Liver (tissue), 9 donors: ENCODE measurements around the gene CYP24A1. TPM values are rescaled to one million over a fixed set of nuclear protein-coding genes. Genes with fewer than 3 reads are reported as not detected.

Source experiments
- DNase-seq: peaks from one replicate; pipeline ENCODE4 v3.0.0-alpha.2; 2017; ENCODE audit warnings: low spot score
- H3K27ac ChIP-seq, 2 donors: one replicate each; pipeline ENCODE4 v1.7.0; 2013; ENCODE audit warnings: inconsistent platforms in 2 of 2, low read length in 2 of 2, control low read depth in 1 of 2, low read depth in 1 of 2, mild to moderate bottlenecking in 1 of 2
- H3K27me3 ChIP-seq, 4 donors: one replicate each; pipeline versions ENCODE4 v1.6.1 to v1.7.0; 2013; ENCODE audit warnings: low read length in 3 of 4, inconsistent platforms in 1 of 4, mild to moderate bottlenecking in 1 of 4, moderate library complexity in 1 of 4; ENCODE audit not compliant: control insufficient read depth in 4 of 4, insufficient read depth in 4 of 4
- H3K36me3 ChIP-seq, 4 donors: one replicate each; pipeline versions ENCODE4 v1.6.1 to v1.7.0; 2013; ENCODE audit warnings: low read length in 3 of 4, mild to moderate bottlenecking in 3 of 4, low read depth in 1 of 4, moderate library complexity in 1 of 4; ENCODE audit not compliant: control insufficient read depth in 4 of 4, insufficient read depth in 3 of 4
- H3K4me1 ChIP-seq, 4 donors: one replicate each; pipeline versions ENCODE4 v1.6.1 to v1.7.0; 2013; ENCODE audit warnings: low read length in 3 of 4, mild to moderate bottlenecking in 3 of 4, moderate library complexity in 1 of 4; ENCODE audit not compliant: control insufficient read depth in 4 of 4, insufficient read depth in 4 of 4
- H3K4me3 ChIP-seq, 3 donors: one replicate each; pipeline versions ENCODE4 v1.6.1 to v1.7.0; 2013; ENCODE audit warnings: low read length in 3 of 3, control low read depth in 1 of 3, low read depth in 1 of 3, mild to moderate bottlenecking in 1 of 3
- H3K9ac ChIP-seq, 2 donors: one replicate each; pipeline ENCODE4 v1.7.0; 2013; ENCODE audit warnings: low read length in 2 of 2, mild to moderate bottlenecking in 2 of 2, moderate library complexity in 2 of 2, control low read depth in 1 of 2, low read depth in 1 of 2
- H3K9me3 ChIP-seq, 4 donors: one replicate each; pipeline versions ENCODE4 v1.6.1 to v1.7.0; 2013; ENCODE audit warnings: low read length in 3 of 4; ENCODE audit not compliant: control insufficient read depth in 4 of 4
- CTCF ChIP-seq: fragments of 150-350 bp; IDR thresholded peaks from 2 replicates; pipeline ENCODE4 v1.5.1; 2017; ENCODE audit warnings: improper control_type of control experiment, low read depth, low read length; ENCODE audit not compliant: missing input control
- EGR1 ChIP-seq, 2 donors: IDR thresholded peaks; 2 replicates each; pipeline ENCODE4 v1.6.1; 2016 to 2018; ENCODE audit warnings: antibody characterized with exemption in 2 of 2, low read depth in 2 of 2
- FOXA1 ChIP-seq: IDR thresholded peaks from 2 replicates; pipeline ENCODE4 v1.6.1; 2016; ENCODE audit warnings: antibody characterized with exemption
- FOXA2 ChIP-seq: IDR thresholded peaks from 2 replicates; pipeline ENCODE4 v1.6.1; 2016; ENCODE audit warnings: antibody characterized with exemption
- GABPA ChIP-seq, 2 donors: IDR thresholded peaks in 1 of 2; conservative IDR thresholded peaks in 1 of 2; 2 replicates each; pipeline ENCODE4 v1.6.1; 2016; ENCODE audit warnings: antibody characterized with exemption in 2 of 2, mild to moderate bottlenecking in 1 of 2, moderate library complexity in 1 of 2
- HNF4A ChIP-seq, 2 donors: conservative IDR thresholded peaks; 2 replicates each; pipeline ENCODE4 v1.6.1; 2016; ENCODE audit warnings: antibody characterized with exemption in 2 of 2, mild to moderate bottlenecking in 2 of 2
- JUND ChIP-seq, 2 donors: IDR thresholded peaks; 2 replicates each; pipeline ENCODE4 v1.6.1; 2016; ENCODE audit warnings: antibody characterized with exemption in 2 of 2
- MAX ChIP-seq: IDR thresholded peaks from 2 replicates; pipeline ENCODE4 v1.6.1; 2016; ENCODE audit warnings: antibody characterized with exemption
- NR2F2 ChIP-seq: IDR thresholded peaks from 2 replicates; pipeline ENCODE4 v1.6.1; 2016; ENCODE audit warnings: antibody characterized with exemption
- RAD21 ChIP-seq, 2 donors: IDR thresholded peaks; 2 replicates each; pipeline ENCODE4 v1.6.1; 2016; ENCODE audit warnings: antibody characterized with exemption in 2 of 2, mild to moderate bottlenecking in 2 of 2
- REST ChIP-seq: IDR thresholded peaks from 2 replicates; pipeline ENCODE4 v1.6.1; 2016; ENCODE audit warnings: antibody characterized with exemption, mild to moderate bottlenecking
- RXRA ChIP-seq, 2 donors: IDR thresholded peaks; 2 replicates each; pipeline ENCODE4 v1.6.1; 2017 to 2018; ENCODE audit warnings: antibody characterized with exemption in 2 of 2, mild to moderate bottlenecking in 1 of 2
- TAF1 ChIP-seq: conservative IDR thresholded peaks from 2 replicates; pipeline ENCODE4 v1.6.1; 2016; ENCODE audit warnings: antibody characterized with exemption, mild to moderate bottlenecking
- YY1 ChIP-seq: IDR thresholded peaks from 2 replicates; pipeline ENCODE4 v1.6.1; 2016; ENCODE audit warnings: antibody characterized with exemption, mild to moderate bottlenecking
- WGBS: extraction: QIAGEN DNeasy Blood & Tissue Kit; methylation state at CpG from one replicate; pipeline ENCODE4 v1.1.7; 2013; 5-methylcytosine and 5-hydroxymethylcytosine counted together
- polyA plus RNA-seq, 2 donors: library from polyadenylated mRNA; stranded (reverse) in 1 of 2; unstranded in 1 of 2; fragments of 200-250 nt in 1 of 2; fragments of >200 nt in 1 of 2; fragmentation: Nextera tagmentation in 1 of 2; extraction: Ambion mirVana in 1 of 2; gene quantifications; one replicate each; pipeline versions ENCODE4 v1.2.1 to v1.2.3, GENCODE V29; 2013 to 2015
- total RNA-seq, 2 donors: library from RNA; depleted of rRNA; stranded (reverse); fragments of >200 nt; gene quantifications; one replicate each; pipeline ENCODE4 v1.2.3, GENCODE V29; 2014
- donor health status: healthy.
- donor health status: healthy.
- donor health status: healthy.
- donor health status: healthy.
- donor health status: healthy.

CYP24A1 gene
- total and polyA plus RNA-seq, 4 donors, result not detected

- DNase-seq, result no peak
- Histone ChIP-seq H3K9me3 (no peaks in the 10 kb centered on the region), H3K36me3 (no peaks in the 10 kb centered on the region), H3K27me3 (peaks cover 5 to 15% (median 8%) of the 10 kb centered on the region in 4 donors), H3K27ac (no peak overlapping the region), H3K4me3 (no peak overlapping the region), H3K9ac (no peak overlapping the region), H3K4me1 (peaks cover 5 to 22% (median 12%) of the 10 kb centered on the region in 4 donors)
- TF ChIP-seq GABPA (IDR thresholded peaks at IDR 0.05 in 1 of 2, conservative IDR thresholded peaks at IDR 0.05 in 1 of 2) (no peak), YY1 (no peak), EGR1 (IDR thresholded peaks at IDR 0.05; ENCODE audit: low read depth in 2 of 2) (no peak), MAX (no peak), JUND (IDR thresholded peaks at IDR 0.05) (no peak), RAD21 (IDR thresholded peaks at IDR 0.05) (no peak)
- 5% methylated on average over 66 of the region's 66 CpGs for WGBS
Measured at GRCh38 chr20:54172856-54173652, 732 bp downstream of the CYP24A1 start.

- H3K9ac ChIP-seq, result no peak overlapping the region
- TF ChIP-seq REST (no peak), GABPA (IDR thresholded peaks at IDR 0.05 in 1 of 2, conservative IDR thresholded peaks at IDR 0.05 in 1 of 2) (no peak), TAF1 (no peak), CTCF (no peak), FOXA1 (no peak), FOXA2 (no peak), HNF4A (conservative IDR thresholded peaks at IDR 0.05) (no peak), NR2F2 (no peak), JUND (IDR thresholded peaks at IDR 0.05) (no peak), YY1 (no peak), RXRA (IDR thresholded peaks at IDR 0.05) (no peak), MAX (no peak)
- H3K9me3 ChIP-seq, result no peaks in the 10 kb centered on the region
- H3K36me3 ChIP-seq, result no peaks in the 10 kb centered on the region
- peaks cover 5 to 15% (median 8%) of the 10 kb centered on the region in 4 donors for H3K27me3 ChIP-seq
- H3K4me3 ChIP-seq, result no peak overlapping the region
- DNase-seq, result no peak
- H3K4me1 ChIP-seq, result peaks cover 5 to 22% (median 12%) of the 10 kb centered on the region in 4 donors
- no peak overlapping the region for H3K27ac ChIP-seq
- 15% methylated on average over 12 of the region's 12 CpGs for WGBS
Measured at GRCh38 chr20:54172532-54172855, 1.3 kb downstream of the CYP24A1 start.
